IPS-18c (cell line): Measurements from ENCODE around the gene ALDH8A1.

ENCODE experiments used
- H3K4me3 ChIP-seq: 2 replicates; pipeline ENCODE4 v1.7.0; 2013; ENCODE audit warnings: low read depth, mild to moderate bottlenecking, low read length, moderate library complexity; ENCODE audit not compliant: insufficient read depth
- H3K9me3 ChIP-seq: one replicate; pipeline ENCODE4 v1.6.1; 2013; ENCODE audit warnings: mild to moderate bottlenecking, low read length, moderate library complexity; ENCODE audit not compliant: control insufficient read depth, insufficient read depth

The ALDH8A1 gene

GRCh38 chr6:134896910-134897309, 53.0 kb downstream of the ALDH8A1 start:
- H3K9me3 ChIP-seq = no peaks in the 10 kb centered on the region

GRCh38 chr6:134894800-134895199, 55.1 kb downstream of the ALDH8A1 start:
- no peak overlapping the region for H3K4me3 ChIP-seq
- no peaks in the 10 kb centered on the region for H3K9me3 ChIP-seq

More at GRCh38 chr6:134896910-134897309, 53.0 kb downstream of the ALDH8A1 start:
- no peak overlapping the region for H3K4me3 ChIP-seq

GRCh38 chr6:134892362-134892761, 57.5 kb downstream of the ALDH8A1 start:
- H3K9me3 ChIP-seq = no peaks in the 10 kb centered on the region

GRCh38 chr6:134891633-134892032, 58.3 kb downstream of the ALDH8A1 start:
- no peaks in the 10 kb centered on the region for H3K9me3 ChIP-seq
- H3K4me3 ChIP-seq = no peak overlapping the region

More at GRCh38 chr6:134892362-134892761, 57.5 kb downstream of the ALDH8A1 start:
- no peak overlapping the region for H3K4me3 ChIP-seq

GRCh38 chr6:134888316-134888715, 61.6 kb downstream of the ALDH8A1 start:
- H3K4me3 ChIP-seq = no peak overlapping the region
- no peaks in the 10 kb centered on the region for H3K9me3 ChIP-seq

GRCh38 chr6:134884752-134885151, 65.1 kb downstream of the ALDH8A1 start:
- Histone ChIP-seq H3K9me3 (no peaks in the 10 kb centered on the region), H3K4me3 (no peak overlapping the region)

GRCh38 chr6:134883314-134883713, 66.6 kb downstream of the ALDH8A1 start:
- Histone ChIP-seq H3K9me3 (no peaks in the 10 kb centered on the region), H3K4me3 (no peak overlapping the region)

- H3K4me3 ChIP-seq = no peak overlapping the region
- H3K9me3 ChIP-seq = no peaks in the 10 kb centered on the region
These were observed 67.4 kb downstream of the ALDH8A1 start for GRCh38 chr6:134882426-134883038.

- H3K4me3 ChIP-seq = no peak overlapping the region
These were observed 69.3 kb downstream of the ALDH8A1 start for GRCh38 chr6:134880487-134881190.

GRCh38 chr6:134878136-134878535, 71.8 kb downstream of the ALDH8A1 start:
- Histone ChIP-seq H3K9me3 (no peaks in the 10 kb centered on the region), H3K4me3 (no peak overlapping the region)

More at GRCh38 chr6:134880487-134881190, 69.3 kb downstream of the ALDH8A1 start:
- no peaks in the 10 kb centered on the region for H3K9me3 ChIP-seq

- peaks cover 5% of the 10 kb centered on the region for H3K9me3 ChIP-seq
These were observed 74.5 kb downstream of the ALDH8A1 start for GRCh38 chr6:134875367-134875766.

GRCh38 chr6:134873500-134874388, 76.2 kb downstream of the ALDH8A1 start:
- no peak overlapping the region for H3K4me3 ChIP-seq

More at GRCh38 chr6:134875367-134875766, 74.5 kb downstream of the ALDH8A1 start:
- no peak overlapping the region for H3K4me3 ChIP-seq

GRCh38 chr6:134870677-134871498, 79.0 kb downstream of the ALDH8A1 start:
- peaks cover 6% of the 10 kb centered on the region for H3K9me3 ChIP-seq
- H3K4me3 ChIP-seq = no peak overlapping the region

More at GRCh38 chr6:134873500-134874388, 76.2 kb downstream of the ALDH8A1 start:
- peaks cover 6% of the 10 kb centered on the region for H3K9me3 ChIP-seq

- H3K4me3 ChIP-seq = no peak overlapping the region
- peaks cover 6% of the 10 kb centered on the region for H3K9me3 ChIP-seq
These were observed 81.1 kb downstream of the ALDH8A1 start for GRCh38 chr6:134868812-134869211.
